A549 (cell line): ENCODE measurements around the gene WNK4.

Experiments used
- CHD2 ChIP-seq: fragments of 150-350 bp; IDR thresholded peaks from 2 replicates; pipeline ENCODE4 v1.6.1; 2014; ENCODE audit warnings: low read length; ENCODE audit not compliant: partially characterized antibody
- EP300 ChIP-seq, 2 experiments: fragments of >200 bp; sonication (Bioruptor Twin); formaldehyde crosslinking; IDR thresholded peaks; 2 replicates in 1 of 2; 3 replicates in 1 of 2; pipeline ENCODE4 v1.6.1; 2016 to 2017
- HDAC2 ChIP-seq: fragments of 200-600 bp; sonication (generic); IDR thresholded peaks from 2 replicates; pipeline ENCODE4 v1.6.1; 2016
- HOXA7 ChIP-seq: fragments of 250-450 bp; sonication (Bioruptor Pico); IDR thresholded peaks from 2 replicates; pipeline ENCODE4 v1.5.0; 2020; ENCODE audit warnings: mild to moderate bottlenecking, moderate library complexity
- JUN ChIP-seq, 2 experiments: fragments of >200 bp; sonication (Bioruptor Twin); formaldehyde crosslinking; IDR thresholded peaks; 2 replicates in 1 of 2; 3 replicates in 1 of 2; pipeline ENCODE4 v1.6.1; 2016 to 2017
- KDM5A ChIP-seq: fragments of 200-600 bp; sonication (generic); IDR thresholded peaks from 2 replicates; pipeline ENCODE4 v1.6.1; 2016; ENCODE audit warnings: antibody characterized with exemption, mild to moderate bottlenecking
- POLR2A ChIP-seq: IDR thresholded peaks from 2 replicates; pipeline ENCODE4 v1.6.1; 2012; ENCODE audit warnings: mild to moderate bottlenecking, low read length
- POLR2AphosphoS2 ChIP-seq: conservative IDR thresholded peaks from 2 replicates; pipeline ENCODE4 v1.6.1; 2012; ENCODE audit warnings: low read length, improper control_type of control experiment, inconsistent platforms
- RAD21 ChIP-seq, 2 experiments: fragments of >200 bp in 1 of 2; sonication (Bioruptor Twin) in 1 of 2; formaldehyde crosslinking in 1 of 2; IDR thresholded peaks in 1 of 2; conservative IDR thresholded peaks in 1 of 2; 2 replicates in 1 of 2; 3 replicates in 1 of 2; pipeline ENCODE4 v1.6.1; 2012 to 2018; ENCODE audit warnings: inconsistent platforms in 1 of 2
- TF ChIP-seq, protein P1 (sequence below): fragments of >200 bp; sonication (Bioruptor Twin); formaldehyde crosslinking; IDR thresholded peaks from 3 replicates; pipeline ENCODE4 v1.5.1; 2016
- TF ChIP-seq, protein P2 (sequence below): IDR thresholded peaks from 2 replicates; pipeline ENCODE4 v1.6.1; 2012
- TF ChIP-seq, protein P3 (sequence below): fragments of 200-600 bp; sonication (generic); IDR thresholded peaks from 2 replicates; pipeline ENCODE4 v1.6.1; 2016; ENCODE audit warnings: antibody characterized with exemption, mild to moderate bottlenecking, moderate library complexity

DNA sequence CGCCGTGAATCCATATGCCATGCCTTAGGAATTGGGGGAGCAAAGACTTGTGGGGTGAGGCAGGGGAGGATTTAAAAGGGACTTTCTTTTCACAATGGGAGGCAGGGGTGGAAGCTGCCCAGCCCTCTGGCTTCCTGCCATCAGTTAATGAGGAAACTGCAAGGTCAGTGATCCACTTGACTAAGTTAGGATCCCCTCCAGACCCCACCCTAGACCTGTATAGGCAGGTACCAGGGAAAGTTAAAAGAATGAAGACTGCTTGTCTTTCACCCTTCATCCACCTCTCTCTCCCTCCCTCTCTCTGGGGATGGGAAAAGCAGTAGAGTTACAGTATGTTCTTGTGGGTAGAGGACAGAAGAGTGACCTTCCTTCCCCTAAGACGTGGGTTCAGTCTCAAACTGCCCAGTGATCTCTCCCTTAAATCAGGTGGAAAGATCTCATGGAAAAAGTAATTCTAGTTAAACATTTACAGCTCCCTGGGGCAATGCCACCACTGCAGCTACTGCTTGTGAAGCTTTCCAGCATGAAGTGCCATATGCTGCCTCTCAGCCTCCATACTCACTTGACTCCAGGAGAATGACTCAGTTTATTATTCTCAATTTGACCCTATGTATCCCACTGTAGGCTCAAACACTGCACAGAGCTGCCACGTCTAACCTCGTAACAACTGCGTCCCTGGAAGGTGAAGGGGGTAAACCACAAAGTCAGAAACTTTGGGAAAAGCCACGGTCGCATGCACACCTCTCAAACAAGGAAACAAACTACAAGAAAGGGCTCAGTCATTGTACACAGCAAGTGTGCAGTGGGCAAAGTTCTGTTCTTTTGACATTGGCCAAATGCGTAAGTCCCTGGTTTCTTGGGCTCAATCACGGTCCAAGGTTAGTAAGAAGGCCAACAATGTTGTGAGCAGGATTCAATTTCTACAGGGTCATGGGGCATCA is 16.9 kb downstream of the WNK4 start:
- TF ChIP-seq, protein P1, sequence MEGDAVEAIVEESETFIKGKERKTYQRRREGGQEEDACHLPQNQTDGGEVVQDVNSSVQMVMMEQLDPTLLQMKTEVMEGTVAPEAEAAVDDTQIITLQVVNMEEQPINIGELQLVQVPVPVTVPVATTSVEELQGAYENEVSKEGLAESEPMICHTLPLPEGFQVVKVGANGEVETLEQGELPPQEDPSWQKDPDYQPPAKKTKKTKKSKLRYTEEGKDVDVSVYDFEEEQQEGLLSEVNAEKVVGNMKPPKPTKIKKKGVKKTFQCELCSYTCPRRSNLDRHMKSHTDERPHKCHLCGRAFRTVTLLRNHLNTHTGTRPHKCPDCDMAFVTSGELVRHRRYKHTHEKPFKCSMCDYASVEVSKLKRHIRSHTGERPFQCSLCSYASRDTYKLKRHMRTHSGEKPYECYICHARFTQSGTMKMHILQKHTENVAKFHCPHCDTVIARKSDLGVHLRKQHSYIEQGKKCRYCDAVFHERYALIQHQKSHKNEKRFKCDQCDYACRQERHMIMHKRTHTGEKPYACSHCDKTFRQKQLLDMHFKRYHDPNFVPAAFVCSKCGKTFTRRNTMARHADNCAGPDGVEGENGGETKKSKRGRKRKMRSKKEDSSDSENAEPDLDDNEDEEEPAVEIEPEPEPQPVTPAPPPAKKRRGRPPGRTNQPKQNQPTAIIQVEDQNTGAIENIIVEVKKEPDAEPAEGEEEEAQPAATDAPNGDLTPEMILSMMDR: no peak
- no peak for TF ChIP-seq POLR2A
- TF ChIP-seq HOXA7 (CRISPR knock-in tag): no peak
- TF ChIP-seq EP300 (IDR thresholded peaks at IDR 0.05): no peak
- no peak for TF ChIP-seq JUN (IDR thresholded peaks at IDR 0.05)
- TF ChIP-seq POLR2AphosphoS2: no peak
- no peak for TF ChIP-seq CHD2
- no peak for TF ChIP-seq KDM5A
- no peak for TF ChIP-seq HDAC2
- TF ChIP-seq RAD21 (conservative IDR thresholded peaks at IDR 0.05 in 1 of 2, IDR thresholded peaks at IDR 0.05 in 1 of 2): no peak
- TF ChIP-seq, protein P2, sequence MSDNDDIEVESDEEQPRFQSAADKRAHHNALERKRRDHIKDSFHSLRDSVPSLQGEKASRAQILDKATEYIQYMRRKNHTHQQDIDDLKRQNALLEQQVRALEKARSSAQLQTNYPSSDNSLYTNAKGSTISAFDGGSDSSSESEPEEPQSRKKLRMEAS: no peak
- TF ChIP-seq, protein P3, sequence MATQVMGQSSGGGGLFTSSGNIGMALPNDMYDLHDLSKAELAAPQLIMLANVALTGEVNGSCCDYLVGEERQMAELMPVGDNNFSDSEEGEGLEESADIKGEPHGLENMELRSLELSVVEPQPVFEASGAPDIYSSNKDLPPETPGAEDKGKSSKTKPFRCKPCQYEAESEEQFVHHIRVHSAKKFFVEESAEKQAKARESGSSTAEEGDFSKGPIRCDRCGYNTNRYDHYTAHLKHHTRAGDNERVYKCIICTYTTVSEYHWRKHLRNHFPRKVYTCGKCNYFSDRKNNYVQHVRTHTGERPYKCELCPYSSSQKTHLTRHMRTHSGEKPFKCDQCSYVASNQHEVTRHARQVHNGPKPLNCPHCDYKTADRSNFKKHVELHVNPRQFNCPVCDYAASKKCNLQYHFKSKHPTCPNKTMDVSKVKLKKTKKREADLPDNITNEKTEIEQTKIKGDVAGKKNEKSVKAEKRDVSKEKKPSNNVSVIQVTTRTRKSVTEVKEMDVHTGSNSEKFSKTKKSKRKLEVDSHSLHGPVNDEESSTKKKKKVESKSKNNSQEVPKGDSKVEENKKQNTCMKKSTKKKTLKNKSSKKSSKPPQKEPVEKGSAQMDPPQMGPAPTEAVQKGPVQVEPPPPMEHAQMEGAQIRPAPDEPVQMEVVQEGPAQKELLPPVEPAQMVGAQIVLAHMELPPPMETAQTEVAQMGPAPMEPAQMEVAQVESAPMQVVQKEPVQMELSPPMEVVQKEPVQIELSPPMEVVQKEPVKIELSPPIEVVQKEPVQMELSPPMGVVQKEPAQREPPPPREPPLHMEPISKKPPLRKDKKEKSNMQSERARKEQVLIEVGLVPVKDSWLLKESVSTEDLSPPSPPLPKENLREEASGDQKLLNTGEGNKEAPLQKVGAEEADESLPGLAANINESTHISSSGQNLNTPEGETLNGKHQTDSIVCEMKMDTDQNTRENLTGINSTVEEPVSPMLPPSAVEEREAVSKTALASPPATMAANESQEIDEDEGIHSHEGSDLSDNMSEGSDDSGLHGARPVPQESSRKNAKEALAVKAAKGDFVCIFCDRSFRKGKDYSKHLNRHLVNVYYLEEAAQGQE: no peak
